DOHH2 (cell line): ENCODE results near the gene MARCHF4.

Source experiments
- H3F3A ChIP-seq: fragments of 200-600 bp; sonication (generic), shearing (Covaris generic); 2 replicates; pipeline ENCODE4 v1.6.0; 2016; ENCODE audit warnings: antibody characterized with exemption, mild to moderate bottlenecking; ENCODE audit not compliant: control insufficient read depth, insufficient read depth
- H3K27ac ChIP-seq: fragments of 200-600 bp; sonication (generic); 2 replicates; pipeline ENCODE4 v1.5.1; 2014; ENCODE audit warnings: low read depth, mild to moderate bottlenecking, low read length, moderate library complexity
- H3K27me3 ChIP-seq: fragments of 200-600 bp; sonication (generic); 2 replicates; pipeline ENCODE4 v1.6.1; 2014; ENCODE audit warnings: mild to moderate bottlenecking, low read length, mixed read lengths; ENCODE audit not compliant: control insufficient read depth
- H3K36me3 ChIP-seq: fragments of 200-600 bp; sonication (generic); 2 replicates; pipeline ENCODE4 v1.6.1; 2014; ENCODE audit warnings: mild to moderate bottlenecking, low read length, moderate library complexity, mixed read lengths; ENCODE audit not compliant: control insufficient read depth
- H3K4me1 ChIP-seq: fragments of 200-600 bp; sonication (generic); 2 replicates; pipeline ENCODE4 v1.6.1; 2014; ENCODE audit warnings: mild to moderate bottlenecking, low read length, mixed read lengths; ENCODE audit not compliant: control insufficient read depth
- H3K4me2 ChIP-seq: fragments of 200-600 bp; sonication (generic); 2 replicates; pipeline ENCODE4 v1.6.0; 2014; ENCODE audit warnings: mild to moderate bottlenecking, low read length, moderate library complexity
- H3K4me3 ChIP-seq: fragments of 200-600 bp; sonication (generic); 2 replicates; pipeline ENCODE4 v1.5.1; 2014; ENCODE audit warnings: mild to moderate bottlenecking, low read length, mixed read lengths
- H3K79me2 ChIP-seq: fragments of 200-600 bp; sonication (generic); 2 replicates; pipeline ENCODE4 v1.6.1; 2014; ENCODE audit warnings: mild to moderate bottlenecking, low read length, mixed read lengths; ENCODE audit not compliant: control insufficient read depth
- H3K9me2 ChIP-seq: fragments of 200-600 bp; sonication (generic); replicated peaks from 2 replicates; pipeline ENCODE4 v1.6.1; 2014; ENCODE audit warnings: mild to moderate bottlenecking, low read length, mixed read lengths; ENCODE audit not compliant: control insufficient read depth
- H3K9me3 ChIP-seq: fragments of 200-600 bp; sonication (generic); 2 replicates; pipeline ENCODE4 v1.6.1; 2014; ENCODE audit warnings: antibody characterized with exemption, low read length, mixed read lengths; ENCODE audit not compliant: control insufficient read depth, insufficient read depth
- H4K20me1 ChIP-seq: fragments of 200-600 bp; sonication (generic); 2 replicates; pipeline ENCODE4 v1.6.0; 2014; ENCODE audit warnings: low read depth, mild to moderate bottlenecking, antibody characterized with exemption, low read length, moderate library complexity; ENCODE audit not compliant: control insufficient read depth, insufficient read depth
- CTCF ChIP-seq: fragments of 200-600 bp; sonication (generic); IDR thresholded peaks from one replicate; pipeline ENCODE4 v1.5.1; 2014; ENCODE audit warnings: antibody characterized with exemption, mild to moderate bottlenecking, low read depth, low read length; ENCODE audit not compliant: poor library complexity, severe bottlenecking
- EZH2phosphoT487 ChIP-seq: fragments of 200-600 bp; sonication (generic); IDR thresholded peaks from 2 replicates; pipeline ENCODE4 v1.6.1; 2017; ENCODE audit warnings: borderline replicate concordance, mild to moderate bottlenecking, antibody characterized with exemption, low read length, moderate library complexity, mixed read lengths

The MARCHF4 gene

DNA sequence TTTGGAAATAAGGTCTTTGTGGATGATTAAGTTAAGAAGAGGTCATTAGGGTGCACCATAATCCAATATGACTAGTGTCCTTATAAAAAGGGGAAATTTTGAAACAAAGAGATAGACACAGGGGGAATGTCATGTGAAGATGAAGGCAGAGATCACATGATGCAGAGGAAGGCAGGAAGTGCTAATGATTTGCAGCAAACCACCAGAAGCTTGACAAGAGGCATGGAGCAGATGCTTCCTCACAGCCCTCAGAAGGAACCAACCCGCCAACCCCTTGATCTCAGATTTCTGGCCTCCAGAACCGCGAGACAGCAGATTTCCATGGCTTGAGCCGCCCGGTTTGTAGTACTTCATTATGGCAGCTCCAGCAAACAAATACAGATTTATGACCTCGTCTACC lies 22.6 kb upstream of the MARCHF4 start:
- no peaks in the 10 kb centered on the region for H3K9me3 ChIP-seq
- H3K4me1 ChIP-seq, result no peaks in the 10 kb centered on the region
- peaks cover 3% of the 10 kb centered on the region; the same call in 1 of the 2 replicates for H3K27me3 ChIP-seq
- H4K20me1 ChIP-seq, result no peaks in the 10 kb centered on the region
- no peaks in the 10 kb centered on the region for H3K9me2 ChIP-seq
- H3K79me2 ChIP-seq, result no peaks in the 10 kb centered on the region
- H3K27ac ChIP-seq, result no peak overlapping the region
- TF ChIP-seq CTCF (no peak), EZH2phosphoT487 (no peak)
- H3K36me3 ChIP-seq, result no peaks in the 10 kb centered on the region
- no peak overlapping the region for H3K4me3 ChIP-seq
- H3F3A ChIP-seq, result no peaks in the 10 kb centered on the region
- H3K4me2 ChIP-seq, result no peak overlapping the region

DNA sequence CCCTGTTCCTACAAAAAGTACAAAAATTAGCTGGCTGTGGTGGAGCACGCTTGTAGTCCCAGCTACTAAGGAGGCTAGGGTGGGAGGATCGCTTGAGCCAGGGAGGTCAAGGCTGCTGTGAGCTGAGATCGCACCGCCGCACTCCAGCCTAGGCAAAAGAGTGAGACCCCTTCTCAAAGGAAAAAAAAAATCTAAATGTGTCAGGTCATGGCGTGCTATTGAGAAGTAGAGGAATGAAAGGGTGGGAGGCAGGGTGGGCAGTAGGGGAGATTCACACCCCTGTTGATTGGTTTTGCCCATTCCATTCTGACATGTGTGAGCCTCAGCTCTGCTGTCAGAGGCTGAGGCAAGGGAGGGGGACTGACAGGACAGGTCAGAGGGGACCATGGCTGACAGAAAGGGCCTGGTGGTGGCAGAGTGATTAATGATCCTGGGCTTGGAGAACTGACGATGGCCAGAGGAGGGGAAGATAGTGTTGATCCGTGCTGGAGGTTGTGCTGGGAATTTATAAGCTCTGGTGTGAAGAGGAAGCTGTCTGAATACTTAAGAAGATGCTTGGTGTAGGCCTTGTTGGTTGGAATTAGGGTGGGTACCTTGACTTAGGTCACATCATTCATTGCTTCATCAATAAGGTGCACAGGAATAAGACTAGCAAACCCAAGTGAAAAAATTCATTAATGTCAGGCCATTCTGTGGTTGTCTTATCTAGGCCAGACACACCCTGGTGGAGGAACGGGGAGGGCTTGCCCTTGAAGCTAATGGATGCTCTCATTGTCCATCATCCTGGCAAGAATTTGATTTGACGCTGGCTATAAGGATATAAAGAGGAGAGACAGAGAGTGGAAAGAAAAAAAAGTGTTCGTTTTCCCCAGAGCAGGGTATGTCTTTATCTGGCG lies 20.9 kb upstream of the MARCHF4 start:
- Histone ChIP-seq H3K27me3 (peaks cover 3% of the 10 kb centered on the region; the same call in 1 of the 2 replicates), H3K36me3 (no peaks in the 10 kb centered on the region), H3K4me3 (no peak overlapping the region), H3K79me2 (no peaks in the 10 kb centered on the region), H3K4me1 (no peaks in the 10 kb centered on the region), H3K4me2 (no peak overlapping the region), H3F3A (no peaks in the 10 kb centered on the region), H3K9me3 (no peaks in the 10 kb centered on the region), H3K9me2 (no peaks in the 10 kb centered on the region), H4K20me1 (no peaks in the 10 kb centered on the region), H3K27ac (no peak overlapping the region)
- TF ChIP-seq EZH2phosphoT487 (no peak), CTCF (no peak)

- Histone ChIP-seq H3F3A (no peaks in the 10 kb centered on the region), H3K4me3 (no peak overlapping the region), H3K4me1 (no peaks in the 10 kb centered on the region), H3K27ac (no peak overlapping the region), H3K9me2 (no peaks in the 10 kb centered on the region), H3K9me3 (no peaks in the 10 kb centered on the region), H3K36me3 (no peaks in the 10 kb centered on the region), H4K20me1 (no peaks in the 10 kb centered on the region), H3K27me3 (no peaks in the 10 kb centered on the region; the same call in 1 of the 2 replicates), H3K4me2 (no peak overlapping the region), H3K79me2 (no peaks in the 10 kb centered on the region)
- TF ChIP-seq CTCF, result no peak
These were observed 19.8 kb upstream of the MARCHF4 start for GRCh38 chr2:216392018-216392562.
